ENCODE data around the gene LRRN2. TPM values are rescaled to one million over a fixed set of nuclear protein-coding genes. Genes with fewer than 3 reads are reported as not detected.
"Not testable (repeated sequence)": the region's sequence is repeated elsewhere in the genome, so short reads cannot be mapped to it uniquely, and the experiment has no call there.

Gene LRRN2
- not detected for total RNA-seq
- under 1 TPM in 1 of 3 donors, not detected in 2; 0.03 TPM for polyA plus RNA-seq
- 0 to 0.09 (median 0.04) reads per million in 6 experiments for total RNA-seq

DNA sequence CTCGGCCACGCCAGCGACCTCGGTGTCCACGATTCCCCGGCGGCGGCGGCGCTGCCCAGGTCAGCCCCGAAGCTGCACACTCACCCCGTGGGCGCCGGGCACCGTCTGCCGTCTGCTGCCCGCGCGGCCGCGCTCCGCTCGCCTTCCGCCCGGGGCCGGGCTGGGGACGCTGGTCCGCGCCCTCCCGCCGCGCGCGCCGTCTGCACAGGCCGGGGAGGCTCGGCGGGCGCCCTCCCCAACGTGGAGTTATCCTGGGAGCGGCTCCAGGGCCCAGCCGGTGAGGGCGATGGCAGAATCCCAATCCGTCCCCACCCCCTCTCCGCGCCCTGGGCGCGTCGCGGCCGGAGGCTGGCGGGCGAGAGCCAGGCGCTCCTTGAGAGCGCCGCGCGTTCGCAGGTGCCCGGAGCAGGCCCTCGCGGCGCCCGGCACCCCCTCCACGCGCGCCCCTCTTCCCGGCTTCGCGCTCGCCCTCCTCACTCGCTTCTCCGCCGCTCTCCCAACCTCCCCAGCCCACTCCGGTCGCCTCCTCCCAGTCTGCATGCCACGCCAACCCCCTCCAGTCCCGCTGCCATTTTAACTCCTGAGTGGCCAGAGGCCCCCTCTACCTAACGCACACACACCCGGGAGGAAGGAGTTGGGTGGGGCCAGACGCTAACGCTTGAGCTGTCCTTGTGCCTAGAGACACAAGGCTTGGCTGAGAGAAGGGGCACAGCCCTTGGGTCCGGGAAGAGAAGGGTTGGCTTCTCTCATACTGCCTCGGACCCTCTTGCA, at the start of gene LRRN2:
Gene LRRN2 (minus strand): TSS at position 503 of the 771 bp plus-strand sequence. CDS start 65,746 bp downstream, outside the sequence.
- H3K27me3 Mint-ChIP-seq = peaks cover 12 to 43% (median 31%) of the 10 kb centered on the region in 5 donors
- H3K4me3 Mint-ChIP-seq = peak within 1 kb of the TSS; percentile 50 to 84 (median 66)
- peaks cover 8 to 17% (median 13%) of the 10 kb centered on the region in 4 donors for H3K4me1 Mint-ChIP-seq
- no peak within 1 kb of the TSS for H3K27ac Mint-ChIP-seq
- ATAC-seq = no peak
- H3K9me3 Mint-ChIP-seq = no peaks in the 10 kb centered on the region
- no peak for DNase-seq
- H3K36me3 Mint-ChIP-seq = no peaks in the 10 kb centered on the region
- POLR2A ChIA-PET = interaction anchor here (1.4 kb wide), 1 partner anchor 9 kb away, joined by 3 read pairs; no protein-coding TSS in a partner anchor

DNA sequence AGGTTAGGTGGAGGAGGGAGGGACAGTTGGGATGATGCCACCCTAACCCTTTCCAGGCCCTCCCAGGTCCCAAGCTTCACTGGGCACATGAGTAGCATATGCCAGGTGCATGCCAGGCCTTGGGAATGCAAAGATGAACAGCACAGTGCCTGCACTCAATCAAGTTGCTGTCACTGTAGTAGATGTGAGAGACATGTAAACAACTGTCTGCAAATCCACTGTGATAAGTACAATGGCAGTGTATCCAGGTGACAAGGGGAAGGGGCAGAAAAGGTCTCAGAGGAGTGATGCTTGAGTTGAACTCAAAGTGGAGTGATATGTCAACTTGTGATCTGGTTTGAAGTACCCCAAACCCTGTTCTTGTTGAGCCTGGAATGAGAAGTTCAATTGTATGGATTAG, 49.5 kb upstream of the LRRN2 start:
- peaks cover 0 to 1% (median 0%) of the 10 kb centered on the region in 4 donors for H3K4me1 Mint-ChIP-seq
- no peak for ATAC-seq
- peaks cover 6 to 35% (median 17%) of the 10 kb centered on the region in 9 donors for H3K9me3 Mint-ChIP-seq
- peaks cover 0 to 20% (median 0%) of the 10 kb centered on the region in 3 donors for H3K36me3 Mint-ChIP-seq
- H3K27ac Mint-ChIP-seq = no peak overlapping the region
- peaks cover 1 to 22% (median 11%) of the 10 kb centered on the region in 5 donors for H3K27me3 Mint-ChIP-seq
- no peak for DNase-seq
- H3K4me3 Mint-ChIP-seq = no peak overlapping the region
- POLR2A ChIA-PET = no interaction called here

DNA sequence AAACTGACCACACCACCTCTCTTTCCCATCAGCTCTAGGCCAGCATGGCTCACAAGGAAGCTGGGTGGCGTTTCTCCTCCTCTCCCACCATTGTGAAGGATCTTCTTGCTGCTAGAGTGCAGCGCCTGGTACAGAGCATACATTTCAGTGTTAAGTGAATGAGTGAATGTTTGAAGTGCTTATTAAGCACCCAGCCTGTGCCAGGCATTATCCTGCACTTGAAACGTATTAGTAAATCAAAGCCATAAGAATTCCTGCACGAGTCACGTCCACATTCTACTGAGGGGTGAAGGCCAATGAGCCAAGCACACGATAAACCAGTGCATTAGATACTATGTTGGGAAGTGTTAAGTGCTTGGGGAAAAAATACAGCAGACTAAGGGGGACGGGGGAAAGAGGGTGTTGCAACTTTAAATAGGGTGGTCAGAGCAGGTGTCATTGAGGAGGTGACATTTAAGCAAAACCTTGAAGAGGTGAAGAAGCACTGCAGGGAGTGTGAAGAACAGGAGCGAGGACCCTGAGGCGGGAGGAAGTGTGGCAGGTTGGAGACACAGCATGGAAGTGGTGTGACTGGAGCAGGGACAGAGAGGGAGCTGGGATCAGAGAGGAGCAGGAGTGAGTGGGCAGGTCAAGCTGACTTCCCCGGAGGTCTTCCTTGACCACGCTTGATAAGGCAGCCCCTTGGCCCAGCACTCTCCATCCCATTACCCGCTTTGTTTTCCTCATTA, 48.5 kb upstream of the LRRN2 start:
- Mint-ChIP-seq H3K4me1 (peaks cover 0 to 1% (median 0%) of the 10 kb centered on the region in 4 donors), H3K36me3 (peaks cover 0 to 17% (median 0%) of the 10 kb centered on the region in 3 donors), H3K27ac (no peak overlapping the region), H3K9me3 (peaks cover 4 to 24% (median 17%) of the 10 kb centered on the region in 9 donors), H3K27me3 (peaks cover 0 to 22% (median 12%) of the 10 kb centered on the region in 5 donors), H3K4me3 (no peak overlapping the region)
- POLR2A ChIA-PET = no interaction called here
- ATAC-seq (no peak), DNase-seq (no peak)

DNA sequence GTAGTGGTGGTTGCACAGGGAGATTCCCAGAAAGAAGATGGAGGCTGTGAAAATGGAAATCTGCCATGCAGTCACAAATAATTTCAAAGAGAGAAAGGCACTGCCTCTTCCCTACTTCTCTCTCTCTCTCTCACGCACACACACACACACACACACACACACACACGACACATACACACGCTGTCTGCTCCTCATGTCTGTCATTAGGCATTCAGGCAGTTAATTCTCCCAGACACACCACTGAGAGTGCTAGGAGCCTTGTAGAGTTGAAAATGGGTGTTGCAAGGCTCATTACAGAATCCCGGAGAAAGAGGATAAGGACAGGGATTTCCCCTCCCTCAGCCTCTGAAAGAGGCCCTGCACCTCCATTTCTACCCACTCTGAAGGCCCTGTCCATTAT, 47.8 kb upstream of the LRRN2 start:
- ATAC-seq (no peak), DNase-seq (no peak)
- Mint-ChIP-seq H3K36me3 (peaks cover 0 to 10% (median 0%) of the 10 kb centered on the region in 3 donors), H3K27me3 (peaks cover 0 to 25% (median 12%) of the 10 kb centered on the region in 5 donors), H3K4me1 (peaks cover 0 to 1% (median 0%) of the 10 kb centered on the region in 4 donors), H3K9me3 (peaks cover 2 to 18% (median 11%) of the 10 kb centered on the region in 9 donors), H3K27ac (no peak overlapping the region), H3K4me3 (no peak overlapping the region)
- POLR2A ChIA-PET = no interaction called here

DNA sequence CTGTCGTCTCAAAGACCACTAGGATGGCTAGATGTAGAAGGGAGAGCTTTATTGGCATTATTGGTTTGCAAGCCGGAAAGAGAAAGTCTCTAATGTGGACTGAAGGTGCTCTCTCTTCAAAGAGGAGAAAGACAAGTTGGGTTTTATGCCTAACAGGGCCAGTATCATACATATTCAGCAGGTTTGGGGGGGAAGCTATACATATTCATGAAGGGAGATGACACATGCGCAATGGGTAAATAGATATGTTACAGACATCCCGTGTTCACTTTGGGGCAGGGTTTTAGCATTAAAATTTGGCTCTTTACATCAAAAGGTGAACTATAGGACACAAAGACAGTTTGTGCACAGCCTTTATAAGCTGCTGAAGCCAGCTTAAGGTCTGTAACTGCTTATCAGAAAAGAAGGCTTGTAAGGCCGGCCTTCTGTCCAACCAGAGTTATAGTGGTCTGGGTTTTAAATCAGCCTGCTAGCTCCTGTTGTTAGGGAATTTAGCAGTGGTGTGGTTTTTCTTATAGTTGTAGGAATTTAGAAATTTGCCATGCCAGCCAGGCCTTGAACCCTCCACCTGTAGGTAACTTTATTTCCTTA, 46.5 kb upstream of the LRRN2 start:
- H3K27me3 Mint-ChIP-seq = peaks cover 0 to 29% (median 12%) of the 10 kb centered on the region in 5 donors
- POLR2A ChIA-PET = no interaction called here

DNA sequence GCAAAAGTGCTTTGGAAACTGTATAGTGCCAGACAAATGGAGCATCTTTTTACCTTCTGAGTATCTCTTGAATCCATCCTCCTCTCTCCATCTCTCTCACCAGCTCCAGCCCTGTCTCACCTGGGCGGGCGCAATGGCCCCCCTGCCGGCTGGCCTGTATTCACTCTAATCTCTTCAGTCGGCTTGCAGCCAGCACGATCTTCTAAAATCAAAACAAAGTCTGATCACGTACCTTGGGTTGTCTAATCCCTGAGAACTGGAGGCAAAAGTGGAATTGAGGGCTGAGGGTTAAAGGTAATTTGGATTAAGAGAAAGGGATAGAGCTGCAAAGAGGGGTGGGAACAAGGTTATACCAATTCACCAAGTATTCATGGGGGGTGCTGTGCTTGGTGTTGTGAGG, 46.0 kb upstream of the LRRN2 start:
- Mint-ChIP-seq H3K4me3 (no peak overlapping the region), H3K27ac (peak overlapping the region in 1 of 10 donors; percentile 68), H3K27me3 (peaks cover 0 to 29% (median 9%) of the 10 kb centered on the region in 5 donors), H3K9me3 (peaks cover 0 to under 1% (median 0%) of the 10 kb centered on the region in 9 donors), H3K4me1 (no peaks in the 10 kb centered on the region), H3K36me3 (no peaks in the 10 kb centered on the region)
- POLR2A ChIA-PET = no interaction called here
- no peak for DNase-seq
- no peak for ATAC-seq

More for the DNA sequence above, 46.5 kb upstream of the LRRN2 start:
- Mint-ChIP-seq H3K36me3 (peaks cover 0 to 4% (median 0%) of the 10 kb centered on the region in 3 donors), H3K9me3 (peaks cover 0 to 6% (median 4%) of the 10 kb centered on the region in 9 donors), H3K4me1 (peaks cover 0 to 1% (median 0%) of the 10 kb centered on the region in 4 donors), H3K27ac (no peak overlapping the region), H3K4me3 (no peak overlapping the region)
- ATAC-seq (no peak), DNase-seq (no peak)

DNA sequence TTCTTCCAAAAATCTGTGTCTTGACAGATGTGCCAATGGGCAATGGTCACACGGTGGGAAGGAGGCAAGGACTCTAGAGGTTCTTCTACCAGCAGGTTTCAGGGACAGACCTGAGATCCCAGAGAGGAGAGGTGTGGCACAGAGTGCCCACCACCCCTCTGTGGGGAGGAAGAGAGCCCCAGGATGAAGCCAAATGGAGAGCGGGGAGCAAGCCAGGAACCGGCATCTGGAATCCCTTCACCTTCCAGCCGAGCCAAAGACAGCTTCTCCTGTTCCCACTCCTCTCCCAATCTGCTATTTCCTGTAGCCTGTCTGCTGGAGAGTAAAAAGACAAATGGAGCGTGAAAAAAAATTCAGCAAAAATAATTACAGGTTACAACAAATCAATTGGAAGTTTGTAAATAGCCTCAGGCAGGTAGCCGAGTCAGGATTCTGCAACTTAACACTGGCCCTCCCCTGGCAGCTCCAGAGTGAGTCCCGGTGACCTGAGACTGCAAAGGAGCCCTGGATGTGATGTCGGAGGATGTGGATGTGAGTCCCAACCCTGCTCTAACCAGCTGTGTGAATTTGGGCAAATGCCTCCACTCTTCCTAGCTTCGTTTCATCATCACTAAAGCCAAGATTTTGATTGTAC, 45.4 kb upstream of the LRRN2 start:
- H3K36me3 Mint-ChIP-seq = no peaks in the 10 kb centered on the region
- H3K9me3 Mint-ChIP-seq = no peaks in the 10 kb centered on the region
- ATAC-seq (no peak), DNase-seq (no peak)
- no peak overlapping the region for H3K27ac Mint-ChIP-seq
- POLR2A ChIA-PET = no interaction called here
- no peaks in the 10 kb centered on the region for H3K4me1 Mint-ChIP-seq
- H3K27me3 Mint-ChIP-seq = peaks cover 0 to 29% (median 11%) of the 10 kb centered on the region in 5 donors
- no peak overlapping the region for H3K4me3 Mint-ChIP-seq

DNA sequence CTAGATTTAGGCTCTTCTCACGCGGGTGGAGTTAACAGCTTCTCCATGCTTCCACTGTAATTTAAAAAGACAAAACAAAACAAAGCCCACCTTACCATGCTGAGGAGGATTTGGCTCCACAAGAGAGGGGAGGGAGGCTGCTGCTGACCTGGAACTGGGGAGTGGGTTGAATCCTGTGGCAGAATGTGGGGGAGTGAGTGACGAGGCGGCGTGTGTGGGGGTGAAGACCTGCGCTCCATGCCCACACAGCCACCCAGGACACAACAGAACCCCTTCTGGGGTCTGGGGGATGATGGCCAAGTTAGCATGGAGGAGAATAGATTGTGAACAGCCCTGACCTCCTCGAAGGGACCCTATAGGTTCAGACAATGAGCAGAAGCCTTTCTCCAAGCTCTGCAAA, 44.0 kb upstream of the LRRN2 start:
- Mint-ChIP-seq H3K27ac (no peak overlapping the region), H3K4me1 (no peaks in the 10 kb centered on the region), H3K36me3 (no peaks in the 10 kb centered on the region)

DNA sequence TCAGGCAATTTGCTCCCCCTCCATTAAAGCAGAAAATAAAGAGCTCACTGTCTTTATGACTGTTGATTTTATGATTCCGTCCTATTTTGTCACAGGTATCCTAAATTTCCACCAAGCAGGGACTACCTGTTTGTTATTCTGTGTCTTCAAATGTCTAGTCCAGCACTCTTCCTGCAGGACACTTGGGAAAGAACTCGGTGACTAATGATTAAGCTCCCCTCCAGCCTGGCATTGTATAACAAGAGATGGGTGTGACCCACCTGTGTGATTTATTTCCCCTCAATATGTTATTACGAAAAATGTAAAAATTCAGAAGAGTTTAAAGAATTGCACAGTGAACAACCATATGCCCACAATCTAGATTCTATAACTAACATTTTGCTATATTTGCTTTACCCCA, 42.9 kb upstream of the LRRN2 start:
- no peak overlapping the region for H3K4me3 Mint-ChIP-seq
- POLR2A ChIA-PET = no interaction called here
- H3K27ac Mint-ChIP-seq = no peak overlapping the region
- H3K4me1 Mint-ChIP-seq = no peaks in the 10 kb centered on the region
- DNase-seq (no peak), ATAC-seq (no peak)
- H3K36me3 Mint-ChIP-seq = no peaks in the 10 kb centered on the region
- no peaks in the 10 kb centered on the region for H3K9me3 Mint-ChIP-seq
- peaks cover 0 to 19% (median 11%) of the 10 kb centered on the region in 5 donors for H3K27me3 Mint-ChIP-seq

More for the DNA sequence above, 44.0 kb upstream of the LRRN2 start:
- DNase-seq = no peak
- POLR2A ChIA-PET = no interaction called here
- Mint-ChIP-seq H3K9me3 (no peaks in the 10 kb centered on the region), H3K27me3 (peaks cover 0 to 28% (median 11%) of the 10 kb centered on the region in 5 donors), H3K4me3 (no peak overlapping the region)
- ATAC-seq = no peak

DNA sequence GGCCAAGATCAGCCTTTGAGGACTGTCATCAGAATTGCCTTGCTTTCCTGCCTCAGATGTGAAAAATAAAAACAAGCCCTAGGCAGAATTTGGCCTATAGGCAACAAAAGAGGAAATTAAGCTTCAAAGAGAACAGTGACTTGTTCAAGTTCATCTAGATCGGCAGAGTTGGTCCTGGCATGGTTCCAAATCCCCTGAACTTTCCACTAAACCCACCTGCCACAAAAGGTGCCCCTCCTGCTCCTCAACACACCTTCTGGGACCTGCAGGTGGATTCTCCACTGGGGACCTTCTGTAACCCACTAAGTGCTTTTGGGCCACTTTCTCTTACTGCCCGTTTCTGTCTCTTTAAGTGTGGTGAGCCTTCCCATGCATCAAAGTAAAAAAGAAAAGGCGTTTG, 42.5 kb upstream of the LRRN2 start:
- Mint-ChIP-seq H3K4me1 (no peaks in the 10 kb centered on the region), H3K36me3 (no peaks in the 10 kb centered on the region), H3K4me3 (no peak overlapping the region), H3K27ac (peak overlapping the region in 1 of 10 donors; percentile 63), H3K27me3 (peaks cover 0 to 19% (median 11%) of the 10 kb centered on the region in 5 donors), H3K9me3 (no peaks in the 10 kb centered on the region)
- POLR2A ChIA-PET = no interaction called here
- no peak for DNase-seq
- no peak for ATAC-seq

DNA sequence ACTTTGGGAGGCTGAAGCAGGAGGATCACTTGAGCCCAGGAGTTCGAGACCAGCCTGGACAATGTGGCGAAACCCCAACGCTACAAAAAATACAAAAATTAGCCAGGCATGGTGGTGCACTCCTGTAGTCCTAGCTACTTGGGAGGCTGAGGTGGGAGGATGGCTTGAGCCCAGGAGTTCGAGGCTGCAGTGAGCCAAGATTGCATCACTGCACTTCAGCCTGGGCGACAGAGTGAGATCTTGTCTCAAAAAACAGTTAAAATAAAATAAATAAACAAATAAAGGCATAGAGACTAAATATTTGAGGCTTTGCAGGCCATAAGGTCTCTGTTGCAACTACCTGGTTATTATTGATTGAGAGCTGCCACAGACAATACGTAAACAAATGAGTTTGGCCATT, 41.9 kb upstream of the LRRN2 start:
- H3K36me3 Mint-ChIP-seq, ATAC-seq, DNase-seq, H3K4me3 Mint-ChIP-seq, H3K4me1 Mint-ChIP-seq, POLR2A ChIA-PET, H3K27ac Mint-ChIP-seq, H3K9me3 Mint-ChIP-seq: not testable (repeated sequence)
- H3K27me3 Mint-ChIP-seq = peaks cover 0 to 19% (median 11%) of the 10 kb centered on the region in 5 donors

DNA sequence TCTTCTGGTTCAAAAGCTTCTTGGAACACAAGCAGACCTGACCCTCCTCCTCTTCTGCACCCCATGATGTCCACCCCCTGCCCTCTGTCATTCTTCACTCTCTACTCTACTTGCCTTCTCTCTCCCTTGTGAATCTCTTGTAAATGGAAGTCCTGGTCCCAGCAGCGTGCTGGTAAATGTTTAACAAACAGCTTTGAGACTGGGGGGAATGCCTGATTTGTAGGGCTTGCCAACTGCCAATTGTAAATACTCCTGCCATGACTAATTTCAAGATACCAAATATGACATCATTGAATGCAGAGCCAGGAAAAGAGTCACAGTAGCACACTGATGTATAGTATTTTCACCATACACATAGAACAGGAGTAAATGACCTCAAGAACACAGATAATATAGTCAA, 40.9 kb upstream of the LRRN2 start:
- H3K27ac Mint-ChIP-seq = peak overlapping the region in 1 of 10 donors; percentile 57
- peaks cover 0 to 19% (median 10%) of the 10 kb centered on the region in 5 donors for H3K27me3 Mint-ChIP-seq
- no peak overlapping the region for H3K4me3 Mint-ChIP-seq
- POLR2A ChIA-PET = no interaction called here
- no peaks in the 10 kb centered on the region for H3K9me3 Mint-ChIP-seq
- H3K4me1 Mint-ChIP-seq = peaks cover 0 to 2% (median 0%) of the 10 kb centered on the region in 4 donors
- no peaks in the 10 kb centered on the region for H3K36me3 Mint-ChIP-seq
- DNase-seq (no peak), ATAC-seq (no peak)
